Neutrophil (primary cell): ENCODE measurements around the gene GARIN5A.

ENCODE experiments used
- H3K27ac ChIP-seq: fragments of 200-600 bp; sonication (generic); 2 replicates; pipeline ENCODE4 v1.5.1; 2016; ENCODE audit warnings: mild to moderate bottlenecking, moderate library complexity
- H3K27me3 ChIP-seq: fragments of 200-600 bp; sonication (generic); 2 replicates; pipeline ENCODE4 v1.6.0; 2016; ENCODE audit warnings: mild to moderate bottlenecking
- H3K36me3 ChIP-seq: fragments of 200-600 bp; sonication (generic); 2 replicates; pipeline ENCODE4 v1.5.1; 2017
- H3K4me1 ChIP-seq, 2 experiments: fragments of 200-600 bp in 1 of 2; sonication (generic) in 1 of 2; 1 replicate in 1 of 2; 2 replicates in 1 of 2; pipeline versions ENCODE4 v1.5.1 to v1.6.1; 2013 to 2016; ENCODE audit warnings: low read depth in 1 of 2, low read length in 1 of 2, mild to moderate bottlenecking in 1 of 2, moderate library complexity in 1 of 2; ENCODE audit not compliant: control insufficient read depth in 1 of 2, insufficient read depth in 1 of 2
- H3K4me3 ChIP-seq, 2 experiments: fragments of 200-600 bp in 1 of 2; sonication (generic) in 1 of 2; 1 replicate in 1 of 2; 2 replicates in 1 of 2; pipeline ENCODE4 v1.5.1; 2013 to 2016; ENCODE audit warnings: low read depth in 1 of 2, low read length in 1 of 2, mild to moderate bottlenecking in 1 of 2, moderate library complexity in 1 of 2
- H3K9me3 ChIP-seq: fragments of 200-600 bp; sonication (generic); 2 replicates; pipeline ENCODE4 v1.5.1; 2016
- TF ChIP-seq, protein P1 (sequence below): fragments of 200-600 bp; sonication (generic); IDR thresholded peaks from 2 replicates; pipeline ENCODE4 v1.5.1; 2016; ENCODE audit warnings: antibody characterized with exemption

Gene GARIN5A

DNA sequence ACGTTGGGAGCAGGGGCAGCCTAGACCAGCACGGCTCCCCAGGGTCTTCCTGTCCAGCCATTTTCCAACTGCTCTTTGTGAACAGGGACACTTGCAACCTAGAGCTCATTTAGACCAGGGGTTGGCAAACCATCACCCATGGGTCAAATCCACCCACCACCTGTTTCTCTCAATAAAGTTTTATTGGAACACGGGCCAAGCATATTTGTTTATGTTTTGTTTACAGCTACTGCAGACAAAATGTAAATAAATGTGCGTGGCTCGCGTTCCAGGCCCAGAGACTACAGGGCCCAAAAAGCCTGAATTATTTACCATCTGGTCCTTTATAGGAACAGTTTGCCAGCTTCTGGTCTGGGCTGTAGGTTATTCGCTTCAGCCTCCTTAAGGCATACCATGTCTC lies 13.7 kb downstream of the GARIN5A start:
- H3K4me3 ChIP-seq = no peak overlapping the region
- H3K9me3 ChIP-seq = no peaks in the 10 kb centered on the region
- no peaks in the 10 kb centered on the region for H3K4me1 ChIP-seq
- TF ChIP-seq, protein P1, sequence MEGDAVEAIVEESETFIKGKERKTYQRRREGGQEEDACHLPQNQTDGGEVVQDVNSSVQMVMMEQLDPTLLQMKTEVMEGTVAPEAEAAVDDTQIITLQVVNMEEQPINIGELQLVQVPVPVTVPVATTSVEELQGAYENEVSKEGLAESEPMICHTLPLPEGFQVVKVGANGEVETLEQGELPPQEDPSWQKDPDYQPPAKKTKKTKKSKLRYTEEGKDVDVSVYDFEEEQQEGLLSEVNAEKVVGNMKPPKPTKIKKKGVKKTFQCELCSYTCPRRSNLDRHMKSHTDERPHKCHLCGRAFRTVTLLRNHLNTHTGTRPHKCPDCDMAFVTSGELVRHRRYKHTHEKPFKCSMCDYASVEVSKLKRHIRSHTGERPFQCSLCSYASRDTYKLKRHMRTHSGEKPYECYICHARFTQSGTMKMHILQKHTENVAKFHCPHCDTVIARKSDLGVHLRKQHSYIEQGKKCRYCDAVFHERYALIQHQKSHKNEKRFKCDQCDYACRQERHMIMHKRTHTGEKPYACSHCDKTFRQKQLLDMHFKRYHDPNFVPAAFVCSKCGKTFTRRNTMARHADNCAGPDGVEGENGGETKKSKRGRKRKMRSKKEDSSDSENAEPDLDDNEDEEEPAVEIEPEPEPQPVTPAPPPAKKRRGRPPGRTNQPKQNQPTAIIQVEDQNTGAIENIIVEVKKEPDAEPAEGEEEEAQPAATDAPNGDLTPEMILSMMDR = no peak
- no peaks in the 10 kb centered on the region for H3K36me3 ChIP-seq
- peaks cover 40% of the 10 kb centered on the region for H3K27me3 ChIP-seq
- H3K27ac ChIP-seq = no peak overlapping the region

DNA sequence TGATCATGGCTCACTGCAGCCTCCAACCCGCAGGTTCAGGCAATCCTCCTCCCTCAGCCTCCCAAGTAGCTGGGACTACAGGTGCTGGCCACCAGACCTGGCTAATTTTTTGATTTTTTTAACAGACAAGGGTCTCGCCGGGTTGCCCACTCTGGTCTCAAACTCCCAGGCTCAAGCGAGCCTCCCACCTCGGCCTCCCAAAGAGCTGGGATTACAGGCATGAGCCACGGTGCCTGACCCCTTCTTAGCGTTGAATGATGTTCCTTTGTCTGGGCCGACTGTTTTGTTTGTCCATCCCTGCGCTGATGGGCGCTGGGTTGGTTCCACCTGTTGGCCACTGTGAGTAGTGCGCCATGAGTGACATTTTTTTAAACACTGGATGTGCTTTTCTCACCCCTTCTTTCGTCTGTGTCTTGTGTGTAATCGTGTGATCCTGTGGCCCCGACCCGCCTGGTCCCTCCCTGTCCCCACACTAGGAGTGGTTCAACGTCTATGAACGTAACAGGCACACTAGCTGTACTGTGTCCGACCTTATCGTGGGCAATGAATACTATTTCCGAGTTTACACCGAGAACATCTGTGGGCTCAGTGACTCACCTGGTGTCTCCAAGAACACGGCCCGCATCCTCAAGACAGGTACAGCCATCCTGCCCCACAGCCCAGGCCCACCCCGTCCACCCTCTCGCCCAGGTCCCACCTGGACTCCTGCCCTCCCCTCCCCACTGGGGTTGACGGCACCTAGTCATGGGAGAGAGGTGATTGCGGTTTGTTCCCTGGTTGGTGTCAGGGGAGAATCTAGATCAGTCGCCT lies 15.4 kb downstream of the GARIN5A start:
- TF ChIP-seq, protein P1 = peak; percentile 33

DNA sequence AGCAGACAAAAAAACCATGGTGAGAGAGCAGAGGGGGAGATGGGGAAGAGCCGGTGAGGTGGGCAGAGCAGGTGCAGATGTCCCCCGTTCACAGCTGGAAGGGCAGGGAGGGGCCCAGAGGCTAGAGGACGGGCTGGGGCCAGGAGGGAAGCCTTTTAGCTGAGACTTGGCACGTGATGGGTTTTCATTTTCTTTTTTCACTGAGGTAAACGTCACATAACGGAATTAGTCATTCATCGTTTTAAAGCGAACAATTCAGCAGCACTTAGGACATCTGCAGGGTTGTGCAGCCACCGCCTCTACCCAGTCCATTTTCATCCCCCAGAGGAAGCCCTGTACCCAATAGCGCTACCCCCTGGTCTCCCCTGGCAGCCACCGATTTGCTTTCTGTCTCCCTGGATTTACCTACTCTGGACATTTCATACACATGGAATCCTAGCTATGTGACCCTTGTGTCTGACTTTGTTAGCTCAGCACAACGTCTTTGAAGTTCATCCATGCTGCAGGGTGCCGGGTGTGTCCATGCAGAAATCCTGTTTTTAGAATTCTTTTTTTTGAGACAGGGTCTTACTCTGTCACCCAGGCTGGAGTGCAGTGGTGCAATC lies 16.4 kb downstream of the GARIN5A start:
- Histone ChIP-seq H3K9me3 (no peaks in the 10 kb centered on the region), H3K36me3 (no peaks in the 10 kb centered on the region), H3K27me3 (peaks cover 53% of the 10 kb centered on the region), H3K4me1 (no peaks in the 10 kb centered on the region), H3K27ac (no peak overlapping the region), H3K4me3 (no peak overlapping the region)
- TF ChIP-seq, protein P1 = no peak

More for the DNA sequence above, 15.4 kb downstream of the GARIN5A start:
- Histone ChIP-seq H3K4me1 (no peaks in the 10 kb centered on the region), H3K4me3 (no peak overlapping the region), H3K27ac (no peak overlapping the region), H3K27me3 (peaks cover 53% of the 10 kb centered on the region), H3K9me3 (no peaks in the 10 kb centered on the region), H3K36me3 (no peaks in the 10 kb centered on the region)

DNA sequence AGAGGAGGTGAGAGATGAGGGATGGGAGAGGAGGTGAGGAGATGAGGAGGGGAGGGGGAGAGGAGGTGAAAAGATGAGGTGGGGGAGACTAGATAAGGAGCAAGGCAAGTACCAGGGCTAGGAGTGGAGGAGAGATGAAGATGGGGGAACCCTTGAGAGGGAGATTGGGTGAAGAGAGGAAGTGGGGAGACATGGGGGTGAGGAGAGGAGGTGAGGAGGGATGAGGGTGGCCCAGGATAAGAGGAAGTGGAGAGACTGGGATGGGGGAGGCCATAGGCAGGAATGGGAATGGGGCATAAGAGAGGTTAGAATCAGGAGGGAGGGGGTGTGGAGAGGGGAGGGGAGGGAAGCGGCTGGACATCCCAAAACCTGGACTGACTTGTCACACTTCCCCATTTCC lies 17.0 kb downstream of the GARIN5A start:
- H3K27me3 ChIP-seq = peaks cover 53% of the 10 kb centered on the region
- no peak overlapping the region for H3K27ac ChIP-seq
- H3K36me3 ChIP-seq = no peaks in the 10 kb centered on the region
- no peaks in the 10 kb centered on the region for H3K4me1 ChIP-seq
- H3K4me3 ChIP-seq = no peak overlapping the region
- TF ChIP-seq, protein P1 = no peak
- H3K9me3 ChIP-seq = no peaks in the 10 kb centered on the region

DNA sequence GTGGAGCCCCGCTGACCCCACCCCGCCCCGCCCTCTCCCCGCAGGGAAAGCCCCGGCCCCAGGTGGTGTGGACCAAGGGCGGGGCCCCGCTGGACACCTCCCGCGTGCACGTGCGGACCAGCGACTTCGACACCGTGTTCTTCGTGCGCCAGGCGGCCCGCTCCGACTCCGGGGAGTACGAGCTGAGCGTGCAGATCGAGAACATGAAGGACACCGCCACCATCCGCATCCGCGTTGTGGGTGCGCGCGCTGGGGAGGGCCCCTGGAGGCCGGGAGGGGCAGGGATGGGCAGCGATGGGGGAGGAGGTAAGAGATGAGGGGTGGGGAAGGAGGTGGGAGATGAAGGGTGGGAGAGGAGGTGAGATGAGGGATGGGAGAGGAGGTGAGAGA lies 17.6 kb downstream of the GARIN5A start:
- Histone ChIP-seq H3K4me3 (no peak overlapping the region), H3K9me3 (no peaks in the 10 kb centered on the region), H3K4me1 (no peaks in the 10 kb centered on the region), H3K36me3 (no peaks in the 10 kb centered on the region), H3K27ac (no peak overlapping the region), H3K27me3 (peaks cover 53% of the 10 kb centered on the region)
- TF ChIP-seq, protein P1 = no peak
